Suppressor macrophage treated with lipopolysaccharide for 1 hour (primary cell): ENCODE measurements around the gene ACER2.

Experiments
- DNase-seq, 3 donors: peaks; one replicate each; pipeline ENCODE4 v3.0.0-alpha.2; 2020 to 2022

The ACER2 gene

GRCh38 chr9:19456996-19457692 is 48.3 kb downstream of the ACER2 start:
- DNase-seq = peak; percentile 81 to 87 (median 81)

- DNase-seq = no peak
Measured at GRCh38 chr9:19457693-19458009, 48.8 kb downstream of the ACER2 start.

- DNase-seq = no peak
Measured at GRCh38 chr9:19460243-19460642, 51.4 kb downstream of the ACER2 start.

DNA sequence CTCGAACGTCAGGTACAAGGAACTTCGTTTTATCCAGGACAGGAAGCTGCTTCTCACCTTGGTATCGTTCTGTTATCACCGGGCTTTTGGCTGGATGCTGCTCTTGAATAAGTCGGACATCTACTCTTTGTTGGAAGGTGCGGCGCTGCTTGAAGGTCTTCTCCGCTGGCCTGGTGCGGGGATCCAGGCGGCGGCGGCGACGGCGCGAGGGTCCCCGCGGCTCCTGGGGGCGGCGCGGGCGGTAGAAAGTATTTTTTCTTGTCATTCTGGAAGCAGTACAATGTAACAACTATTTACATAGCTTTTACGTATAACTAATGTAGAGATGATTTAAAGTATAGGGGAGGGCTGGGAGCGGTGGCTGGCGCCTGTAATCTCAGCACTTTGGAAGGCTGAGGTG is 52.3 kb downstream of the ACER2 start:
- DNase-seq = no peak

DNA sequence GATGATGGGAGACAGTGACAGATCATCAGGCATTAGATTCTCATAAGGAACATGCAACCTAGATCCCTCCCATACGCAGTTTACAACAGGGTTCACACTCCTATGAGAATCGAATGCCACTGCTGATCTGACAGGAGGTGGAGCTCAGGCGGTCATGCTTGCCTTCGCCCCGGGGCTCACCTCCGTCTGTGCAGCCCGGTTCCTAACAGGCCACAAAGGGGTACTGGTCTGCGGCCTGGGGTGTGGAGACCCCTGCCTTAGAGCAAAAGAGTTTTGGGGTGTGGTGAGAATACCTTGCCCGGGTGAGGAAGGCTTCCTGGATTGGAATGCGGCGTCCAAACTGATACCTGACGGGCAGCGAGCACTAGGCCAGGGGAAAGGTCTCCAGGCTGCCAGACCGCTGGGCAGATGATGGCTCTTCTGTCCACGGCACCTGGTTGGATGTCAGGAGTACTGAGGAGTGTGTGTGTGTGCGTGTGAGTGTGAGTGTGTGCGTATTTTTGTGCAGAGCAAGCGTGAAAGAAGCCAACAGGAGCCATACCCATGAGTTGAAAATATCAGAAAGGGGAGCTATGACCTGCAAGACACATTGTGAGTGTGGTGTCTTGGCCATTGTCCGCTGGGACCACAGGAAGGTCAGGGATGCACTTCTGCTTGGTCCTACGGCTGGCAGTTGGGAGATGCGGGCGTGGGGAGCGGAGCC is 55.4 kb downstream of the ACER2 start:
- no peak for DNase-seq

DNA sequence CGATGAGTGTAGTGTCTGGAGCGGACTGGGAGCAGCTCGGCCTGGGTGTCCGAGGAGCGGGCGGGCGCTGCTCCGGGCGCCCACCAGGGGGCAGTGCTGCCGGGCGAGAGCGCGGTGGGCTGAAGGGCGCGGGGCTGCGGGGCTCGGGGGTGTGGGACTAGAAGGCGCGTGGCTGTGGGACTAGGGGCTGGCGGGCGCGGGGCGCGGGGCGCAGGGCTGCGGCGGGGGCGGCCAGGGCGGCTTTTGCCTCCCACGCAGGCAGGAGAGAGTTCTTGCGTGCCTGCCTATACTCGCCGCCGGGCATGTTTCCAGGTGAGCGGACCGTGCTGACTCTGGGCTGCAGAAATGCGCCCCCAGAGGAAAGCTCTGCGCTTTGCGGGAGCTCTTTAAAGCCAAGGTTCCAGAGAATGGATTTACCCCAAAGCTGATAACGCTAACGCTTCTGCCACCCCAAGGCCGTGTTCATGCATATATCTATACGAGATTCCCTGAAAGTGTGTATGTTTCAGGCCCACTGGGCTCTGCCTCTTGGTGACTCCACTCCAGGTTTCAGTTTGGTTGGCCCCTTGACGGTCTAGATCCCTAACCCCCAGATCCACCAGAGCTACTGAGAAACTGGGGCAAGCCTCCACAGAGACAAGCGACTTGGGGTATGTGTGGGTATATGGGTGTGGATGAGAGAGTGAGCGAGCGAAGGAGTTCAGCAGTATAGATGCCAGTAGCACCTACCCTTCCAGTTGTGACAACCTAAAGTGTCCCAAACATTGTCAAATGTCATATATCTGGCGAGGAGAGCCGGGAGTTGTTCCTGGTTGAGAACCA is 56.2 kb downstream of the ACER2 start:
- peak; percentile 31 to 73 (median 46) for DNase-seq

- DNase-seq = no peak
Measured at GRCh38 chr9:19465586-19466279, 56.9 kb downstream of the ACER2 start.

DNA sequence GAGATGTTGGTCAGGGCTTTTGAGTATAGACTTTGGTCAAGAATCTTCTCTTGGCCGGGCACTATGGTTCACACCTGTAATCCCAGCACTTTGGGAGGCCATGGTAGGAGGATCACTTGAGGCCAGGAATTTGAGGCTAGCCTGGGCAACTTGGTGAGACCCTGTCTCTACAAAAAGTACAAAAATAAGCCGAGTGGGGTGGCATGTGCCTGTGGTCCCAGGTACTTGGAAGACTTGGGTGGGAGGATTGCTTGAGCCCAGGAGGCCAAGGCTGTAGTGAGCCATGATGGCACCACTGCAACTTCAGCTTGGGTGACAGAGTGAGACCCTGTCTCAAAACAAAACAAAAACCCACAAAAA is 57.5 kb downstream of the ACER2 start:
- no peak for DNase-seq

GRCh38 chr9:19469271-19469670 is 60.5 kb downstream of the ACER2 start:
- DNase-seq = no peak

- DNase-seq = no peak
Measured at GRCh38 chr9:19470567-19470966, 61.8 kb downstream of the ACER2 start.

GRCh38 chr9:19470981-19471650 is 62.3 kb downstream of the ACER2 start:
- peak in 2 of 3 donors; percentile 19 to 62 for DNase-seq

GRCh38 chr9:19471737-19472648 is 63.2 kb downstream of the ACER2 start:
- peak; percentile 66 to 81 (median 80) for DNase-seq

- no peak for DNase-seq
Measured at GRCh38 chr9:19473605-19474004, 64.8 kb downstream of the ACER2 start.

DNA sequence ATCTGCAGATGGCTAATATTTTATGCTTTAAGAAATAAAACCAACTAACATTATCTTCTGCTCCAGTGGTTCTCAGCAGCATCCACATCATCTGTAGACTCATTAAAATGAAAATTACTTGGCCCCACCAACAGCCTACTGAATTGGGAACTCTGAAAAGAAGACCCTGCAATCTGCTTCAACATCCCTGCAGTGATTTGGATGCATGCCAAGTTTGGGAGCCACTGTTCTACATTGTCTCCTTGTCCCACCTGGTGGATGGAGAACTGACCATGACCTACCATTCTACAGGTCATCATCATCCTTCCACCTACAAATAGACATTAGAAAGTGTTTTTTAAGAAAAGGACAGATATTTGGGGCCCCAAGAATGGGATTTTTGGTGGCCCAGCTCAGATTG is 71.1 kb downstream of the ACER2 start:
- DNase-seq = no peak

GRCh38 chr9:19480345-19480744 is 71.5 kb downstream of the ACER2 start:
- no peak for DNase-seq

GRCh38 chr9:19481121-19481870 is 72.5 kb downstream of the ACER2 start:
- no peak for DNase-seq

DNA sequence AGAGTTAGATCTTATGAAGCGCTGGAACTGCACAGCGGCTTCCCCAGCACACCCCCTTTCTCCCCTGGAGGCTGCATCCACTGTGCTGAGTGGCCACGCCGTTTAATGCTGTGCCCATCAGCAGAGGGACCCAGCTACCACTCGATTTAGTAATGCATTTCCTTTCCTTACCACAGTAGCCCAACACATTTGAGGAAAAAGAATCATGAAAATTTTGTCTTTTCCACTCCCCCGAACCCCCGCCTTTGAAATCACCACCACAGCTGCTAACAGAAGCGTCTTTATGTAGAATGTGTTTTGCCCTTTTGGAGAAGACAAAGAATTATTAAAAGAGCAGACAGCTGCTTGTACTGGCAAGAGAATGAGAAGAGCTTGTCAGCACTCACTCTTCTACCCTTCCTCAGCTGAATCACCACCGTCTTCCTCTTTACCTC is 73.2 kb downstream of the ACER2 start:
- DNase-seq = no peak

- peak; percentile 57 to 74 (median 67) for DNase-seq
Measured at GRCh38 chr9:19484699-19485098, 75.9 kb downstream of the ACER2 start.

GRCh38 chr9:19485193-19485592 is 76.4 kb downstream of the ACER2 start:
- no peak for DNase-seq

GRCh38 chr9:19486803-19487202 is 78.0 kb downstream of the ACER2 start:
- no peak for DNase-seq

DNA sequence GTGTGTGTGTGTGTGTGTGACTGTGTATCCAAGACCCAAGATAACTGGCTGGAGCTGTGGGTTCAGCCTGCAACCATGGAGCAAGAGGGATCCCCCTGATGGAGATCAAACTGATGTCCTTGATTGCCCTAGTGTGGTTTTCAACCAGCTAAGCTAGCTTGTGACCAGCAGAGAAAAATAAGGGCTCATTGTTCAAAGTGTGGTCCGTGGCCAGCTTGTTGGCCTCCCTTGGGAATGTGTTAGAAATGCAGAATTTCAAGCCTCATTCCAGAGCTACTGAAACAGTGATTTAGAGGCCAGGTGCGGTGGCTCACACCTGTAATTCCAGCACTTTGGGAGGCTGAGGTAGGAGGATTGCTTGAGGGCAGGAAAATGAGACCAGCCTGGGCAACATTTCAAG is 79.9 kb downstream of the ACER2 start:
- no peak for DNase-seq
